GM19397 (cell line): ENCODE data around the gene TNFRSF11A.
A peak's percentile ranks its signal among the peaks of the same experiment; 100 is the strongest.

Source experiments
- ATAC-seq: cut with Tn5 transposase; IDR thresholded peaks from one replicate; pipeline ENCODE4 v1.9.1; 2021; ENCODE audit warnings: mild to moderate bottlenecking, moderate library complexity; ENCODE audit not compliant: unreplicated experiment

Gene TNFRSF11A

GRCh38 chr18:62324917-62325805 lies at the start of gene TNFRSF11A:
TNFRSF11A (plus strand) TSS chr18:62325310; CDS start chr18:62325353, 43 bp downstream.
- ATAC-seq = peak; percentile 76

DNA sequence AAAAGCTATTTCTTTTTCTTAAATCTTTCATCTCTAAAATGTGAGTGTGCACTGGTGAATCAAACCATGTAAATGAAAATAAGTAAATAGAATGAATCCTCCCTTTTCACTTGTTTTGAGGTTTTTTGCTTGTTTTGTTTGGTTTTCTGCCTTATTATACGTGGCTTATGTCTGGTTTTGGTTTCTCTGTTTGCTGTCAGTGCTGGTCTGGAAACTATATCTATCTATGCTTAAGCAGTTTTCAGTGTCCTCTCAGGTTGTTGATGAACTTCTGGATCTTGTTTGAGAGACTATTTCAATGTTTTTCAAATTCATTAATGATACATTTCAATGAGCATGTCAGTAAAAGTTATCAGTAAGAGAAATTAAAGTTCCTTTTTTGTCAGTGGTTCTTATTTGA lies 48.1 kb upstream of the TNFRSF11A start:
- ATAC-seq = no peak

DNA sequence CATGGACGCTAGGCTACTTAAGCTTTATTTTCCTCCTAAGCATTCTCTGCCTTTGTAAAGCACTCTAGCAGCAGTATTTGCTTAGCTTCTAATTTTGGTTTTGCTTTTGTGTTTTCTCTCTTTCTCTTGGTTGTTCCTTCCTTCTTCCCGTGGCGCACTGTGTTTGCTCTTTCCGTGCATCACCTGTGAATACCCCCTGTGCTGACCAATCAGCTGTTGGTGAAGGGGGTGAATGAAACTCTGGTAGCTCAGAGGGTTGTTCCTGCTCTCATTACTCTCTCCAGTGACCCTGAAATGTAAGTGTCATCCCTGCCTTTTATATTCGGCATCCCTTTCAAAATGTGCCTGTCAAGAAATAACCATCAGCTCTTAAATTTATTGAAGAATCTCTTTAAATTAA lies 45.5 kb upstream of the TNFRSF11A start:
- ATAC-seq = no peak

GRCh38 chr18:62280058-62280457 lies 45.1 kb upstream of the TNFRSF11A start:
- no peak for ATAC-seq

- no peak for ATAC-seq
These were observed 44.3 kb upstream of the TNFRSF11A start for GRCh38 chr18:62280786-62281185.

DNA sequence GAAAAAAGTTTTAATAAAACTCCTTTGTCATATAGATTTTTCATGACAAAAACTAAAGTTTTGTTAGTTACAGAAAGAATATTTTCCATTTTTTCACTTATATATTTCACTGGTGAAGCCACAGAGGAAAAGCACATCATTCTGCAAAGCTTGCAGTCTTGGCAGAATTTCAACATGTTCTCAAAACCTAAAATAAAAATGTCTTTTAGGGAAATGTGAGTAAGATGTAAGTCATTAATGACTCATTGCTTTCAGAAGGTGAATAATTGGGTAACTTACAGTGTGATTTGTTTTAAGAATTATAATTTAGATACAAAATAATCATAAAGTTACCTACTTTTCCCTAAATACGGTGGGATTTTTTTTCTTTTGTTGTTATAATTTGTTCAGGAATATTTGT lies 43.4 kb upstream of the TNFRSF11A start:
- no peak for ATAC-seq

DNA sequence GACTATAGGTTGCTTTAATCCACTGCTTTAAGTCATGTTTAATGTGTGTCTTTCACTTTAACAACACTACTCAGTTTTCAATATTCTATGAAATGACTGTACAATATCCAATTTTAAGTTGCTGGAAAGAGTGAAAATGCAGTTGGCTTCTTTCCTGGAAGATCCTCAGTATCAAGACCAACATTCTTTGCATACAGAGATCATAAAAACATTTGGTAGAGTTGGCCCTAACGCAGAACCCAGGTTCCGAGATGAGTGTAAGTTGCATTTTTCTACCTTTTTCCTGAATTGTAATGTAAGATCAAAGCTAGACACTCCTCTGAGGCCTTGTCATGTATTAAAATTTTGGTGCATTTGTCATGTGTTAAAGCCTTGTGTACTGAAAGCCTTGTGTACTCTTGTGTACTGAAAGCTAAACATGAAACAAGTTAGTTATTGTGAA lies 42.9 kb upstream of the TNFRSF11A start:
- no peak for ATAC-seq

GRCh38 chr18:62284637-62285036 lies 40.5 kb upstream of the TNFRSF11A start:
- ATAC-seq = no peak

- ATAC-seq = no peak
These were observed 39.8 kb upstream of the TNFRSF11A start for GRCh38 chr18:62285281-62285680.

DNA sequence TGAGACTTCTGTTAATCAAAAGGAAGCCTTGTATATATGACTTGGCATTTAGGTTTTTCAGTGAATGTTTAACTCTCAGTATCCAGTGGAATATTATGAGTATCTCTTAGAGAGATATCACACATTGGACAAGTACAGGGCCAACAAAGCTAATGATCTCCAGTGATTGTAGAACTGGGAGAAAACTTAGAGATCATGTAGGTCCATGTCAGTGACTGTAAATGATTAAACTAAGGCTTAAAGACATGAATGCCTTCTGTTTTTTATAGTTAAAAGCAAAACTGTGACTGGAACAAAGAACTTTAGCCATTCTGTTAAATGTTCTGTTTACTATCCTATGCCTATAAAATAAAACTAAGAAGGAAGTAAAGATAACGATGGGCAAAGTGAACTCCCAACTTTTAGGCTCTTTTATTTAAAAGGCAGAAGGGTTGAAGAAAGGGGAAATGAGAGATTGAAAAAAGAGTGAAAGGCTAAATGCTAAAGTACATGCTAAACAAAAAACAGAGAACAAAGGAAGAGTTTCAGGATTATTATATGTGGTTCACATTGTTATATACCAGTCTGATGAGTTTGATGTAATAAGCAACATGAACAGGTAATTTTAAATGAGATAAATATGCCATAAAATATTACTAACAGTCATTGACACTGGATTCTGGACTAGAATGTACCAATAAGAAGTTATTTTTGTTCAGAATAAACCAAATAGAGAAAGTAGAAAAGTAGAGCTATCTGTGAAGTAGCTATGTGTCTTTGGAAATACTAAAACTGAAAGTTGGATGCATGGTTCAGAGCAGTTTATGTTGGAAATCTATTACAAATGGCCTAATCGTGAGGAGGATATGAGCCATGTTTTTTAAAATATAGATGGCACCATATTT lies 37.1 kb upstream of the TNFRSF11A start:
- ATAC-seq = peak; percentile 51

- no peak for ATAC-seq
These were observed 36.5 kb upstream of the TNFRSF11A start for GRCh38 chr18:62288665-62289008.

DNA sequence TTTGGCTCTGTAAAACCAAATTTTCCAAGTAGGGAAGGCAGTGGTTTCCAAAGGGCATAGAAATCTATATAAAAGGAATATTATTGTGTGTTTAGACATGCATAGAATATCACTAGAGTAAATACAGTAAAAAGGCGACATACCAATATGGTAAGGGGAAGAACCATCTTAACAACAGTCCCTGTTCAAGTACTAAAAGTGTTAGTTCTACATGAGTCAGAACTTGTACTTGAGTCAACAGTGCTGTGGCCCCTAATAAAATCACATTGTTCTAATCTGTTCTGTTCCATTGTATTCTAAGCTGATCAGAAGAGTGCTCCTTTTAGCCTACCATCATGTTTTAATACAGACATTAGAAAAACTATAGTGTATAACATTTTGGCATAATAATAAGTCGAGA lies 36.1 kb upstream of the TNFRSF11A start:
- peak; percentile 48 for ATAC-seq

DNA sequence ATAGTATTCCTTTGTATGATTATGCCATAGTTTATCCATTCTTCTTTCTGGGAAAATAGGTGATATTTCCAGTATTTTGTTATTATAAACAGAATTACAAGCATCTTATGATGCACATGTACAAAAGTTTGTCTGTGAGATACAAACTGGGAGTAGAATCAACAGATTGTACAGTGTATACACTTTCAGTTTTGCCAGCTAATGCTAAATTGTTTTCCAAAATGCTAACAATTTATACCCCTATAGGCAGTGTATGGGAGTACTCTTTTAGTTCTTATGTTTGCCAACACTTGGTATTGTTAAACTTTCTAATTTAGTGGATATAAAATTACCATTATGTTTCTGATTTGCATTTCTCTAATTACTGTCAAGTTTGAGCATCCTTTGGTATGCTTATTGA lies 31.0 kb upstream of the TNFRSF11A start:
- ATAC-seq = no peak

DNA sequence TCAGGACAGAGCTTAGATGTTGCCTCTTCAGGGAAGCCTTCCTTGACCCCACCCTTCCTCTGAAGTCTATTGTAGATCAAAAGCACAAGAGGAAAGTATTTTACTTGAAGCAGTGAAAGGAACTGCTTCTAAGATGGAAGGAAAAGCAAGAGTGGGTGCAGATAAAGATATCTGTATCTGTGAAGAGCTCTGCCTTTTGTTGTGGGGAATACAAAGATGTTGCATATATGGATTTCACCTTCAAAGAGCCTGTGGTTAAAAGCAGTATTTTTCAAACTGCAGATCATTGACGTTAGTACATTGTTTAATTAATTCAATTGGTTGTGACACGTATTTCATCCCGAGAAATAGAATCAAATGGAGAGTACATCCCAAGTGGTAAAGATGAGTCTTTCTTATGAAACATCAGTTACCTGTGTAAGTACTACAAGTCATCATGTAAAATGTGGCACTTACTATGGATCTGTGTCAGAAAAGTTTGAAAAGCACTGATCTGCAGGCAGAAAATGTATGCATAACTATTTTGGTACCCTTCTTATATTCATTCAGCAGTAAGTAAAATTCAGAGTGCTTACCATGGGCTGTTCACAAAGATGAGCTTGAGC lies 24.6 kb upstream of the TNFRSF11A start:
- ATAC-seq = no peak

DNA sequence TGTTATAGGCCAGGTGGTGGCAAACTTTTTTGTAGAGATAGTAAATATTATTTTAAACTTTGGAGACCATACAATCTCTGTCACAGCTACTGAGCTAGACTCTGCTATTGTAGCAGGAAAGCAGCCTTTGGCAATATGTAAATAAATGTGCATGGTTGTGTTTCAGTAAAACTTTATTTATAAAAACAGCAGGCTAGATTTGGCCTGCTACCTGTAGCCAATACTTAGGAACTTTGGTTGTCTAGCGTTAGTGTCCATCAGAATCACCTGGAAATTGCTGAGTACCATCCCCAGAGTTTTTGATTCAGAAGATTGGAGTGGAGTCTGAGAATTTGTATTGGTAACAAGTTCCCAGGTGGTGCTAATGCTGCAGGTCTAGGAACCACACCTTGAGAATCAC lies 23.8 kb upstream of the TNFRSF11A start:
- ATAC-seq = no peak

DNA sequence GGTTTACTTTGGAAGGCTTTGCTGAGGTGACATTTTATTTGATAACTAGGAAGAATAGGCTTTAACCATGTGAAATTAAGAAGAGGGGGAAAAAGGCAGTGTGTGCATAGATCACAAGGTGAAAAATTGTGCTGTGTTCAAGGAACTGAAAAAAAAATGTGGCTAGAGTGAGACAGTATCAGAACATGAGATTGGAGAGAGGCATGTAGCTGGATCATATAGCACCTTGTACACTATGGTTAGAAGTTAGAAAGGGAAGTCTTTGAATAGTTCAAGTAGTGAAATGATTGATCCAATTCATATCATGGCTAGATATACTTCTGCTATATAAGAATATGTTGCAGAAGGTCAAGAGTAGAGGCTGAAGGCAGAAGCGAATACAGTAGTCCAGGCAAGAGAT lies 12.3 kb upstream of the TNFRSF11A start:
- no peak for ATAC-seq

DNA sequence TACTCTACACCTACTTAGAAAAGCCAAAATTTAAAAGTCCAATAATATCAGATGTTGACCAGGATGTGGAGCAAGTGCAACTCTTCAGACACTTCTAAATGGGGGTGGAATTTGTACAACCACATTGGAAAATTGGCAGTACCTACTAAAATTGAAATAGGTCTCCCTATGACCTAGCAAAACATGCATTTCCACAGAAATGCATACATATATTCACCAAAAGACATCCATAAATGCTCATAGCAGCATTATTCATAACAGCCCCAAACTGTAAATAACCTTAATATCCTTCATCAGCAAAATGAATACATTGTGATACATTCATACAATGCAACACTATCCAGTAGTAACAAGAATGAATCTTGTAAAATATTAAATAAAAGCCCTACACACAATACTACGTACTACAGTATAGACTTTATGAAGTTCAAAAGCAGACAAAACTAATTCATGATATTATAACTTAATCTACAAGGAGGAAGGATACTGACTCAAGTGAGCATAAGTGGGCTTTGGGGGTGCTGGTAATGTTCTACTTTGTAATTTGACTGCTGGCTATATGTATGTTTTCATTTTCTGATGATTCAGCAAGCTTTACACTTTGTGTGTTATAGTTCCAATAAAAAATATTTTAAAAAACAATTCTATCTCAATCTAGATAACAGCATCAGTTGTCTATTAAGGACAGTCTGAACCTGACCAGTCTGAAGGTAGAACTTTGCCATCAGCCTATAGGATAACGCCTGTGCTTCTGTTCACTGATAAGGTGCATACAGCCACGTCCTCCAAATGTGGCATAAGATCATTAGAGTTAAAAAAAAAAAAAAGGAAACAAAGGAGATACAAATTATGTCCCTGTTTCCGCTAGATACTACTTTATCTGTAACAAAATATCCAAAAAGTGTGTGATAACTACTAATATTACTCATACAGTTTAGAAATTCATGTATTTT lies 6.6 kb upstream of the TNFRSF11A start:
- ATAC-seq = no peak

GRCh38 chr18:62321201-62321600 lies 3.9 kb upstream of the TNFRSF11A start:
- ATAC-seq = no peak

DNA sequence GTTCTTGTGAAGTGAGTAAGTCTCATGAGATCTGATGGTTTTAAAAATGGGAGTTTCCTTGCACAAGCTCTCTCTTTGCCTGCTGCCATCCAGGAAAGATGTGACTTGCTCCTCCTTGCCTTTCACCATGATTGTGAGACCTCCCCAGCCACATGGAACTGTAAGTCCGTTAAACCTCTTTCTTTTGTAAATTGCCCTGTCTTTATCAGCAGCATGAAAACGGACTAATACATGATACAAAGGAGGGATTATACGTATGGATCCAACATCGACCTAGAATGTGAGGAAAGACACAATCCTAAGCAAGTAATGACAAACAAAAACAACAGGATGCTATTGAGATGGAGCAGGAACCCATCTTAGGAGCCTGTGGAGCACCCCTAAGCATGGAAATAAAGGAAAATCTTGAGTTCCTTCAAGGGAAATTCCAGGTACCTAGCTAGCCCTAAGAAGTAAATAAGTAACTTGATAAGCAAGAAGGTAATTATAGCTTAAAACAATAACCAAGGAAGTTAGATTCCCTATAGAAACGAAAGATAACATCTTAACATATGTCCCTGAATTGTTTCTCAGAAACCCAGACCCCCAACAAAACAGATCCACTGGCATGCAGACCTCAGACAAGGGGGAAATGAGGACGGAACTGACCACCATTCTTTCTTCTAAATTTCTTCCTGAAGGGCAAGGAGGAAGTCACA lies 1.5 kb upstream of the TNFRSF11A start:
- ATAC-seq = no peak
